ENCODE data around the gene SCN1A.

The SCN1A gene

GRCh38 chr2:166127217-166128155 is at the start of gene SCN1A:
Gene SCN1A, minus strand, starts transcription at chr2:166128020. Its CDS starts 54,399 bp downstream, at chr2:166073621.
- Histone ChIP-seq H3K36me3 (ENCODE audit: insufficient read depth, insufficient read length, low read length) (no peaks in the 10 kb centered on the region), H3K9ac (ENCODE audit: insufficient read length, low read depth) (no peak within 1 kb of the TSS), H3K9me3 (ENCODE audit: insufficient read depth, low read length) (no peaks in the 10 kb centered on the region), H3K4me3 (ENCODE audit: insufficient read length, low read depth) (no peak within 1 kb of the TSS), H3K4me1 (ENCODE audit: insufficient read depth, insufficient read length) (no peaks in the 10 kb centered on the region), H3K27me3 (ENCODE audit: insufficient read depth, insufficient read length) (no peaks in the 10 kb centered on the region)
- TF ChIP-seq ZNF274 (IDR thresholded peaks at IDR 0.05; ENCODE audit: low read depth, low read length): no peak
- TF ChIP-seq YY1 (IDR thresholded peaks at IDR 0.05; ENCODE audit: insufficient read depth, insufficient read length): no peak
- TF ChIP-seq SUZ12 (IDR thresholded peaks at IDR 0.05; ENCODE audit: extremely low read depth, insufficient read depth, insufficient read length): no peak
- no peak for DNase-seq (ENCODE audit: low read depth, low spot score)

- Histone ChIP-seq H3K9ac (ENCODE audit: insufficient read length, low read depth) (no peak overlapping the region), H3K27me3 (ENCODE audit: insufficient read depth, insufficient read length) (no peaks in the 10 kb centered on the region), H3K36me3 (ENCODE audit: insufficient read depth, insufficient read length, low read length) (no peaks in the 10 kb centered on the region), H3K9me3 (ENCODE audit: insufficient read depth, low read length) (no peaks in the 10 kb centered on the region), H3K4me3 (ENCODE audit: insufficient read length, low read depth) (no peak overlapping the region), H3K4me1 (ENCODE audit: insufficient read depth, insufficient read length) (no peaks in the 10 kb centered on the region)
- TF ChIP-seq SUZ12 (IDR thresholded peaks at IDR 0.05; ENCODE audit: extremely low read depth, insufficient read depth, insufficient read length): no peak
- TF ChIP-seq YY1 (IDR thresholded peaks at IDR 0.05; ENCODE audit: insufficient read depth, insufficient read length): no peak
- TF ChIP-seq ZNF274 (IDR thresholded peaks at IDR 0.05; ENCODE audit: low read depth, low read length): no peak
- no peak for DNase-seq (ENCODE audit: low read depth, low spot score)
Observed at GRCh38 chr2:166173263-166173662, 45.4 kb upstream of the SCN1A start.

- H3K9ac ChIP-seq (ENCODE audit: insufficient read length, low read depth): no peak overlapping the region
- no peaks in the 10 kb centered on the region for H3K27me3 ChIP-seq (ENCODE audit: insufficient read depth, insufficient read length)
- DNase-seq (ENCODE audit: low read depth, low spot score): no peak
- no peak overlapping the region for H3K4me3 ChIP-seq (ENCODE audit: insufficient read length, low read depth)
- H3K4me1 ChIP-seq (ENCODE audit: insufficient read depth, insufficient read length): no peaks in the 10 kb centered on the region
- H3K9me3 ChIP-seq (ENCODE audit: insufficient read depth, low read length): no peaks in the 10 kb centered on the region
- TF ChIP-seq YY1 (IDR thresholded peaks at IDR 0.05; ENCODE audit: insufficient read depth, insufficient read length) (no peak), SUZ12 (IDR thresholded peaks at IDR 0.05; ENCODE audit: extremely low read depth, insufficient read depth, insufficient read length) (no peak), ZNF274 (IDR thresholded peaks at IDR 0.05; ENCODE audit: low read depth, low read length) (no peak)
- H3K36me3 ChIP-seq (ENCODE audit: insufficient read depth, insufficient read length, low read length): no peaks in the 10 kb centered on the region
Observed at GRCh38 chr2:166171216-166171615, 43.4 kb upstream of the SCN1A start.

- no peaks in the 10 kb centered on the region for H3K9me3 ChIP-seq (ENCODE audit: insufficient read depth, low read length)
- DNase-seq (ENCODE audit: low read depth, low spot score): no peak
- no peaks in the 10 kb centered on the region for H3K4me1 ChIP-seq (ENCODE audit: insufficient read depth, insufficient read length)
- no peaks in the 10 kb centered on the region for H3K36me3 ChIP-seq (ENCODE audit: insufficient read depth, insufficient read length, low read length)
- no peak overlapping the region for H3K9ac ChIP-seq (ENCODE audit: insufficient read length, low read depth)
- H3K4me3 ChIP-seq (ENCODE audit: insufficient read length, low read depth): no peak overlapping the region
- H3K27me3 ChIP-seq (ENCODE audit: insufficient read depth, insufficient read length): no peaks in the 10 kb centered on the region
- no peak for TF ChIP-seq ZNF274 (IDR thresholded peaks at IDR 0.05; ENCODE audit: low read depth, low read length)
- no peak for TF ChIP-seq SUZ12 (IDR thresholded peaks at IDR 0.05; ENCODE audit: extremely low read depth, insufficient read depth, insufficient read length)
- TF ChIP-seq YY1 (IDR thresholded peaks at IDR 0.05; ENCODE audit: insufficient read depth, insufficient read length): no peak
Observed at GRCh38 chr2:166170356-166170755, 42.5 kb upstream of the SCN1A start.

GRCh38 chr2:166167449-166167848 is 39.6 kb upstream of the SCN1A start:
- TF ChIP-seq SUZ12 (IDR thresholded peaks at IDR 0.05; ENCODE audit: extremely low read depth, insufficient read depth, insufficient read length) (no peak), ZNF274 (IDR thresholded peaks at IDR 0.05; ENCODE audit: low read depth, low read length) (no peak), YY1 (IDR thresholded peaks at IDR 0.05; ENCODE audit: insufficient read depth, insufficient read length) (no peak)

GRCh38 chr2:166163775-166164174 is 36.0 kb upstream of the SCN1A start:
- Histone ChIP-seq H3K9ac (ENCODE audit: insufficient read length, low read depth) (no peak overlapping the region), H3K9me3 (ENCODE audit: insufficient read depth, low read length) (no peaks in the 10 kb centered on the region), H3K4me1 (ENCODE audit: insufficient read depth, insufficient read length) (no peaks in the 10 kb centered on the region), H3K27me3 (ENCODE audit: insufficient read depth, insufficient read length) (no peaks in the 10 kb centered on the region), H3K4me3 (ENCODE audit: insufficient read length, low read depth) (no peak overlapping the region), H3K36me3 (ENCODE audit: insufficient read depth, insufficient read length, low read length) (no peaks in the 10 kb centered on the region)
- DNase-seq (ENCODE audit: low read depth, low spot score): no peak
- TF ChIP-seq YY1 (IDR thresholded peaks at IDR 0.05; ENCODE audit: insufficient read depth, insufficient read length) (no peak), ZNF274 (IDR thresholded peaks at IDR 0.05; ENCODE audit: low read depth, low read length) (no peak), SUZ12 (IDR thresholded peaks at IDR 0.05; ENCODE audit: extremely low read depth, insufficient read depth, insufficient read length) (no peak)

More at GRCh38 chr2:166167449-166167848, 39.6 kb upstream of the SCN1A start:
- Histone ChIP-seq H3K27me3 (ENCODE audit: insufficient read depth, insufficient read length) (no peaks in the 10 kb centered on the region), H3K4me1 (ENCODE audit: insufficient read depth, insufficient read length) (no peaks in the 10 kb centered on the region), H3K4me3 (ENCODE audit: insufficient read length, low read depth) (no peak overlapping the region), H3K9me3 (ENCODE audit: insufficient read depth, low read length) (no peaks in the 10 kb centered on the region), H3K36me3 (ENCODE audit: insufficient read depth, insufficient read length, low read length) (no peaks in the 10 kb centered on the region), H3K9ac (ENCODE audit: insufficient read length, low read depth) (no peak overlapping the region)
- no peak for DNase-seq (ENCODE audit: low read depth, low spot score)

- H3K27me3 ChIP-seq (ENCODE audit: insufficient read depth, insufficient read length): no peaks in the 10 kb centered on the region
- no peak for DNase-seq (ENCODE audit: low read depth, low spot score)
Observed at GRCh38 chr2:166158546-166158945, 30.7 kb upstream of the SCN1A start.

More at GRCh38 chr2:166158546-166158945, 30.7 kb upstream of the SCN1A start:
- no peak overlapping the region for H3K4me3 ChIP-seq (ENCODE audit: insufficient read length, low read depth)
- H3K9me3 ChIP-seq (ENCODE audit: insufficient read depth, low read length): no peaks in the 10 kb centered on the region
- H3K36me3 ChIP-seq (ENCODE audit: insufficient read depth, insufficient read length, low read length): no peaks in the 10 kb centered on the region
- TF ChIP-seq SUZ12 (IDR thresholded peaks at IDR 0.05; ENCODE audit: extremely low read depth, insufficient read depth, insufficient read length) (no peak), YY1 (IDR thresholded peaks at IDR 0.05; ENCODE audit: insufficient read depth, insufficient read length) (no peak), ZNF274 (IDR thresholded peaks at IDR 0.05; ENCODE audit: low read depth, low read length) (no peak)
- no peaks in the 10 kb centered on the region for H3K4me1 ChIP-seq (ENCODE audit: insufficient read depth, insufficient read length)
- H3K9ac ChIP-seq (ENCODE audit: insufficient read length, low read depth): no peak overlapping the region

Measured in NT2/D1 (cell line).